Right hindlimb (tissue), 1 donor: ENCODE results near the gene NELFCD.
A peak's percentile ranks its signal among the peaks of the same experiment; 100 is the strongest.
"Not testable (repeated sequence)": the region's sequence is repeated elsewhere in the genome, so short reads cannot be mapped to it uniquely, and the experiment has no call there.

Source experiments
- DNase-seq: peaks from one replicate; pipeline ENCODE4 v3.0.0-alpha.2; 2018

NELFCD gene

GRCh38 chr20:58980711-58981627 is at the start of gene NELFCD:
NELFCD (plus strand) TSS chr20:58981256; CDS start chr20:58981310, 54 bp downstream.
- peak; percentile 93 for DNase-seq

GRCh38 chr20:58932170-58932569 is 48.9 kb upstream of the NELFCD start:
- DNase-seq: no peak

GRCh38 chr20:58938078-58938477 is 43.0 kb upstream of the NELFCD start:
- no peak for DNase-seq

GRCh38 chr20:58938541-58938940 is 42.5 kb upstream of the NELFCD start:
- DNase-seq: no peak

- no peak for DNase-seq
Observed at GRCh38 chr20:58941471-58941870, 39.6 kb upstream of the NELFCD start.

GRCh38 chr20:58942549-58942948 is 38.5 kb upstream of the NELFCD start:
- DNase-seq: no peak

GRCh38 chr20:58944610-58945009 is 36.4 kb upstream of the NELFCD start:
- no peak for DNase-seq

- no peak for DNase-seq
Observed at GRCh38 chr20:58945965-58946631, 35.0 kb upstream of the NELFCD start.

GRCh38 chr20:58947797-58948388 is 33.2 kb upstream of the NELFCD start:
- not testable (repeated sequence) for DNase-seq

GRCh38 chr20:58950603-58951002 is 30.5 kb upstream of the NELFCD start:
- no peak for DNase-seq

- no peak for DNase-seq
Observed at GRCh38 chr20:58953050-58953449, 28.0 kb upstream of the NELFCD start.

- DNase-seq: no peak
Observed at GRCh38 chr20:58956078-58956477, 25.0 kb upstream of the NELFCD start.

GRCh38 chr20:58959652-58960051 is 21.4 kb upstream of the NELFCD start:
- no peak for DNase-seq

GRCh38 chr20:58963060-58963584 is 17.9 kb upstream of the NELFCD start:
- no peak for DNase-seq

- not testable (repeated sequence) for DNase-seq
Observed at GRCh38 chr20:58963922-58964321, 17.1 kb upstream of the NELFCD start.

GRCh38 chr20:58965270-58966064 is 15.6 kb upstream of the NELFCD start:
- no peak for DNase-seq

GRCh38 chr20:58967652-58968429 is 13.2 kb upstream of the NELFCD start:
- DNase-seq: no peak

- no peak for DNase-seq
Observed at GRCh38 chr20:58969439-58969838, 11.6 kb upstream of the NELFCD start.

GRCh38 chr20:58970146-58970545 is 10.9 kb upstream of the NELFCD start:
- DNase-seq: no peak

- DNase-seq: no peak
Observed at GRCh38 chr20:58971429-58971828, 9.6 kb upstream of the NELFCD start.

GRCh38 chr20:58973179-58973578 is 7.9 kb upstream of the NELFCD start:
- DNase-seq: no peak

GRCh38 chr20:58973866-58974265 is 7.2 kb upstream of the NELFCD start:
- no peak for DNase-seq
